HG02973 (cell line): Measurements from ENCODE around the gene AJAP1.

Experiments
- ATAC-seq: cut with Tn5 transposase; IDR thresholded peaks from one replicate; pipeline ENCODE4 v1.9.1; 2021; ENCODE audit warnings: moderate library complexity; ENCODE audit not compliant: unreplicated experiment

Gene AJAP1

DNA sequence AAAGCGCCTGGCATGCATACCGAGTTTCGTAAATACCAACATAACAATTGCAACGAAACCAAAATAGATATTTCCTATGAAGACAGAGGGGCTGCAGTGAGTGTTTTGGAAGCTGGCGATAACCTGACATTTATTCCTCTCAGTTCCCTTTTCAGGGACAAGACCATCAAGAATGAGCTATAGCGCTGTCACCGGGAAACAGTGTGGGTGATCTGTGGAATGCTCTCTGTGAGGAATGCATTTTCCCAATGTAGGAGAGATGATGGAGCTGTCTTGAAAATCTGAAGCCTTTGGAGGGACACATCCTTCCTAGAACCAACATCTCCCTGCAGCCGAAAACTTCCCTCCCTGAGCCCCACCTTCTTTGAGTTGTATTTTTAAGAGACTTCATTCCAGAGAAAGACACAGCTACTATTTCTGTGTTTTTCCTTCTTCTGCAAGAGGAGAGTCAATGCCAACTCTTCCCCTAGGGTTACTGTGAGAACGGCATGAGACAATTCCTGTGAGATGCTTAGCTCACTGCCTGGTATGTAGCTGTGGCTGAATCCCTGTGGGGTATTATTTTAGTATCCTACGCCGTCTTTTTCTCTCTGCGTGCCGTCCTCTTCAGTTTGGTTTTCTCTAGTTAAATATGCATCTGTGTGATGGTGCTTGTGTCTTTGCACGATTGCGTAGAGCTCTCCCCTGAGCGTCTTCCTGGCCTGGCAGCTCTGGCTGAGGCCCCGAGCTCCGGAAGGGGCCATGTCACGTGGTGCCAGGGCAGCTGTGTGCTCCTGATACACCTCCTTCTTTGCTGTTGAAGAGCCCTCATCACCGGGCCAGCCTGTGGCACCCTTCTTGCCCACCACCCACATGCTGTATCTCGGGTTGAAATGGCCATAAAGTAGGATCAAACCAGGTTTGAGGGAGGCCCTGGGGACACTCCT lies 45.2 kb downstream of the AJAP1 start:
- no peak for ATAC-seq

DNA sequence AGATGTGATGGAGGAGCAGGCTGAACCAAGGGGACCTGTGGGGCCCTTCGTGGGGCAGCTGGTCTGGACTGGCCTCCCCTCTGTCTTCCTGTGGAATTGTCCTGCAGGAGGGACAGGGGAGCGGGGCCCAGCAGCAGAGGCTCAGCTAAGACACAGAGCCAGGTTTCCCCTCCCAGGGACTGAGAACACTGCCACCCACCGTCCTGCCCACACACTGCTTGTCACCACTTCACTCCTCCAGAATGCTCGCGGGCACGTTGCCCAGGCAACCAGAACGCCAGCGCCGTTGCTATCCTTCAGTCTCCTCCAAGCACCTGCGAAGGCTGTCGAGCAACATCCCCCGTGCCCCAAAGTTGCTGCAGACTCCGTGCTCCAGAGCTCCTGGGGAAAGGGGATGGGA lies 46.4 kb downstream of the AJAP1 start:
- no peak for ATAC-seq

DNA sequence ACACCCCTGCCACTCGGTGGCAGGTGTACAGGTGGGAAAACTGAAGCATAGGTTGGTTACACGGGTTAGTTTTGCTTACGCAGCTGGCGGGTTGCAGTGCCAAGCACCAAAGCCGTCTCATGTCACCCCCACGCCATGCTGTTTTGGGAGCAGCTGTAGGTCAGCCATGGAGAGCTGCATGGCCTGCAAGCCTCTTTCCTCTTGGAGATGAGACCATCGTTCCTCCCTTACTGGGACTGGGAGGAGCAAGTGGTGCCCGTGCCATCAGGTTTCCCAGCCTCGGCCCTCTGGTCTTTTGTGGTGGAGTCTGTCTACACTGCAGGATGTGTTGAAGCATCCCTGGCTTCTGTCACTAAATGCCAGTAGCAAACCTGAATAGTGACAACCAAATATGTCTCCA lies 46.9 kb downstream of the AJAP1 start:
- no peak for ATAC-seq

DNA sequence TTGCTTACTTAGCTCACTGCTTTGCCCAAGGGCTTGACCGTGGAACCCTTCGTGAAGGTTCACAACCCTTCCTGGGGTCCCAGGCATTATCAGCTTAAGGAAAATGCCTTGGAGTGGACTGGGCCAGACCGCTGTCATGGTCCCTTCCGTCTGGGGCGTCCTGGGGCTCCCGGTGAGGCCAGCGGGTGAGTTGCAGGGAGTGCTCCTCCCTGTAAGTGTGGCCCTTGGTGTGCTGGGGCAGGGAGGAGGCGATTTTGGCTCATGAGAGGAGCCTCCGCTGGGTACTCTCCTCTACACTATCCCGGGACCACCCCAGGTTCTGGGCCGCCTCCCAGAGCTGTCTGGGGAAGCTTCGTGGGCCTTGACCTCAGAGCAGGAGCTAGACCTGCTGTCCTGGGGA lies 48.1 kb downstream of the AJAP1 start:
- ATAC-seq = no peak

DNA sequence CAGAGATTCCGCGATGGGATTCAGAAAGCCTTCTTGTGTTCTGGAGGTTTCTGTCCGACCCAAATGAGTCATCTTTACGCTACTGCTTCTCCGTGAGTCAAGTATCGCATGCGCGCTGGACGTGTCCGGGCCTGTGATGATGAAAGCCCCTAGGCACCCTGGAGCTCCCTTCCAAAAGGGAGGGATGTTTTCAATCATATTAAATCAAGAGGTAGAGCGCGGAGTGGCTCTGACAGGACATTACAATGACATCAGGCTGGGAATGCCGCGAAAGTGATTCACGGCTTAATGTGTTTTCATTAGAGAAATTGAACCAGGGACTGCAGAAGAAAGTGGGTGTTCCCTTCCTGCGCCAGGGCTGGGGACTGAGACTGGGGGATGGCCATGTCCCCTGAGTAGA lies 48.5 kb downstream of the AJAP1 start:
- ATAC-seq = no peak

DNA sequence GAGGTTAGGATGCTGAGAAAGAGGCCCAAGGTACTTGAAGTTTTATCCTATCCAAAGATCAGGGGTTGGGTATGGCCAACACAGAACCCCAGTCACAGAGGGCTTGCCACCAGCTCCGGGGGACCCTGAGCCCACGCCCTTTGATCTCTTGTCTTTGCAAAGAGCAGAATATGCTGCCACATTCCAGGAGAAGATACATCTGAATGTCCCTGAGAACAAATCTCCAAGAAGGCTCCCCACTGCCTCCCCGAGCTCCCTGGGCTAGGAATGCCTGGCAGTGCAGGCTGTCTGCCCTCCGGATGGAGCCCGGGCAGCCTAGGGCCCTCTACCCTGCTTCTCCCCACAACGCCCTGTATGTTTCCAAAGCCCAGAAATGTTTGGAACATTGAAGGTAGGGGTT lies 49.2 kb downstream of the AJAP1 start:
- no peak for ATAC-seq

DNA sequence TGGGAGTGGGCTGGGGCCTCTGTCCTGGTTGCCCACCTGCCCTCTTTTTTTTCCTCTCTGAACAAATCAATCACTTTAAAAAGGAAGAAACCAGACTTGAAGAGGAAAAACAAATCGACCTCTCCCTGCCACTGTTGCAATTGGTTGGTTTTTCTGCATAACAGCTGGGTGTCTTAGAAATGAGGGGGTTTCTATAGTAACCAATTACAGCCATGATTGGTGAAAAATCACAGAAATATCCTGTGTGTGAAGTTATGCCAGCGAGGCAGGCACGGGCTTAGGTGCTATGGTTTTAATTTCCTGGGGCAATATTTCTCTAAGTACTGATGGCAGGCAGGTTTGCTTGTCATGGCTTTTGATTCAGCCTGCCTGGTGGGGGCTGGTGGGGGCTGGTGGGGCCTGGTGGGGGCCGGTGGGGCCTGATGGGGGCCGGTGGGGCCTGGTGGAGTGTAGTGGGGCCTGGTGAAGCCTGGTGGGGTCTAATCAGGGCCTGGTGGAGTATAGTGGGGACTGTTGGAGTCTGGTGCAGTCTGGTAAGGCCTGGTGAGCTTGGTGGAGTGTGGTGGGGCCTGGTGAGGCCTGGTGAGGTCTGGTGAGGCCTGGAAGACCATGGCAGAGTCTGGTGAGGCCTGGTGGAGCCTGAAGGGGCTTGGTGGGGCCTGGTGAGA lies 54.6 kb downstream of the AJAP1 start:
- no peak for ATAC-seq

DNA sequence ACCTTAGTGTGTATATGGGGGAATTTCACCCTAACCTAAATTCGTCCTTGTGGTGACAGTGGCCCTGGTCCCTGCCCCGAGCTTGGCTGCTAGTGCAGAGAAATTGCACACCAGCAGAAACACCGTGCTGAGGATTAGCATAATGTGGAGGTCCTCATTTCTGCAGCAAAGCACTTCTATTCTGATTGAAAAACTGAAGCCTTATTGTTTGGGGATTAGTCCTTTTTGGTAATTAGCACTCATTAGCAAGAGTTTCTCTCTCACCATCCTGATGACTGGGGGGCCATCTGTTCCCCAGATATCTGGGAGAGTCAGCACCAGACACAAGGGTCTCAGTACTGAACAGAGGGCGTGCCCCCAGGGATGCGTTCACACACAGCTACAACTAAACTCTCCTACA lies 55.2 kb downstream of the AJAP1 start:
- no peak for ATAC-seq

DNA sequence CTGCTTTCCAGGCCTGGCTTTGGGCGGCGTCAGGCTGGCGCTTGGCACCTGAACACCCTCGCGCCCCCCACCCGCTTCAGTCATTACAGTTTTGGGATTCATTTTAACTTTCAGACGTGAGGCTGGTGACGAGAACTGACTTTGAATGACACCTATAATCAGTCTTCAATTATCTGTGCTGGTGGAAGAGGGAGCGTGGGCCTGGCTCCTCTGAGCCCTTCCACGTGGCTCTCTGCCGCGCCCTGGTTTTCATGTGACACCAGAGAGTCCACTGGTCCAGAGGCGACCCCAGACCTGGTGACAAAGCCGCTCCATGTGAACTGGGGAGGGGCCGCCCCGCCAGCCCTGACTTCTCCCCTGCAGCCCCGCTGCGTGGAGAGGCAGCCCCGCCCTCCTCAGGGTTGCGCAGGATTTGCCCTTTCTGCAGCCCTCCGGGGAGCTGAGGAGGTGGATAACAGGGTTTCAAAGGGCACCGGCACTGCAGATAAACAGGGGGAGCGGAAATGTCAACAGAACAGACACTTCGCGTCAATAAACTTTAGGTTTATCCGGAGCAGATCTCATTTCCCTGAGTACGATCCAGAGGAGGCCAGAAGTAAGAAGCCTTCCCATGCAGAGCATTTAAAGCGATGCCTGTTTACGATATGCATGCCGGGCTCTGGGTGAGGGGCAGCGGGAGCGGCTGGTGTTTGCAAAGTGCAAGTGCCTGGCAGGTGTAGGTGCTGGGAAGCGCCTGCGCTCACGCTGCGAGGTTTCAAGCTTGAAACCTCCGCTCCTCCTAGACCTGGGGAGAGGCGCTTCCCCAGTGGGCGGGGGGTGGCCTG lies 56.4 kb downstream of the AJAP1 start:
- ATAC-seq = no peak

DNA sequence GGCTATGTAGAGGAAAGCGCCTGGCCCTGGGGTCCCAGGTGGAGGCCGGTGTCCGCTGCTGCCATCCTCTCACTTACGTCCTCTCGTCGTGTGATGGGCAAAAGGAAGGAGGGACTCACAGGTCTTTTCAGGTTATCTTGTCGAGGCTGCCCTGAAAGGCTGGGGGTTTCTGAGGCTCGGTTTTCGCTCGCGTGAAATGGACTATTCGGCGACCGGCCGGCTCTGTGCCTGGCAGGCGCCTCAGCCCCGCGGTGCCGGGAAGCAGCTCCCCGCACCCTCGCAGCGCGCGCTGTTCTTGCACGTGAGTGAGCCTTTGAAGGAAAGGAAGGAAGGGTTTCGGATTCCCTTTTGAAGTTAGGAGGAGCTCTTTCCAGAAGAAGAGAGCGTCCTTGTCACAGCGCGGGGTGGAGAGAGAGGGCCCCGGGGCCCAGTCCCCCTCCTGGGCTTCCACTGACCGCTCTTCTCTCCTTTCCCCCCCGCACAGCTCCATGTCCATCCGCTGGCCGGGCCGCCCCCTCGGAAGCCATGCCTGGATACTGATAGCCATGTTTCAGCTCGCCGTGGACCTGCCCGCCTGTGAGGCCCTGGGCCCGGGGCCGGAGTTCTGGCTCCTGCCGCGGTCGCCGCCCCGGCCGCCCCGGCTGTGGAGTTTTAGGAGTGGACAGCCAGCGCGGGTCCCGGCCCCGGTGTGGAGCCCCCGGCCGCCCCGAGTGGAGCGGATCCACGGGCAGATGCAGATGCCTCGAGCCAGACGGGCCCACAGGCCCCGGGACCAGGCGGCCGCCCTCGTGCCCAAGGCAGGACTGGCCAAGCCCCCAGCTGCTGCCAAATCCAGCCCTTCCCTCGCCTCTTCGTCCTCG lies 57.2 kb downstream of the AJAP1 start:
- ATAC-seq = no peak

DNA sequence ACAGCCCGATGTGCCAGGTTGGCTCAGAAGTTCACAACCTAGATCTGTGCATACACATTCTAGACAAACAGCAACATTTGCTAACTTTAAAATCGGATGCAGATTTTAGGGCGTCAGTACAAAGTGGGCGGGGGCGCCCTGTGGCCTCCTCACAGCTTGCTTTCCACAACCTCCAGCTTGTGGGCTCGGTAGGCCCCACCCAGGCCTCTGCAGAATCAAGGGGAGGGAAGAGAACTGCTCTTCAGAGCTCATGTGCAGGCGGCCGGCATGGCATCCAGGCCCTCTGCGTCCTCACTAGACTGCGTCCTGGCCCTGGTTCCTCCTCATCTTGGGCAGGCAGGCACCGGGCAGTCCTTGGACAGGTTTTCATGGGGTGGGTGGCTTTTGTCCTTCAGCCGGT lies 59.3 kb downstream of the AJAP1 start:
- no peak for ATAC-seq

DNA sequence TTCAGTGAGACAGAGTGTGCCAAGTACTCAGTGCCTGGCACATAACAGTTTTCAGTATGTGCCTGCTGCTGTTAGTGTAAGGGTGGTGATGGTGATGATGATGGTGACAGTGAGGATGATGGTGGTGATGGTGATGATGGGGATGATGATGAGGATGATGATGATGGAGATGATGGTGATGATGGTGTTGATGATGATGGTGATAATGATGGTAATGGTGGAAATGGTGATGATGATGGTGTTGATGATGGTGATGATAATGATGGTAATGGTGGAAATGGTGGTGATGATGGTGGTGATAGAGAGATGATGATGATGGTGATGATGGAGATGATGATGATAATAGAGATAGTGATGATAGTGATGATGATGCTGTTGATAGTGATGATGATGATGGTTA lies 62.0 kb downstream of the AJAP1 start:
- no peak for ATAC-seq

DNA sequence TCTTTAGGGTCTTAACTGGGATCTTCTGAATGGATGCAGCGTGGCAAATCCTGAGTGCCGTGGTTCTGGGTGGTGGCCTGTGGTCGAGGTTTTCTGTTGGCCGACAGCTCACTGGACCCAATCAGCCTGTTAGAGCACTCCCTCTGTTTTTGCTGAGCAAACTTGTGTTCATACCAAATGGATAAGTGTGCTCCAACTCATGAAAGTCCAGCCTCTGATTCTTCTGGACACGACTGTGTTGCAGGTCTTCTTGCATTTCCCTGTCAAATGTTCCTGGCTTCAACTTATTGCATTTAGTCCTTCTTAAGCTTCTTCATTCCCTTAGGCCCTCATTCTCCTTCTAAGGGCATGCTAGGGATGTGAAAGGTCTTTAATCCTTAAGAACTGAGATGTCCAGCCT lies 63.7 kb downstream of the AJAP1 start:
- no peak for ATAC-seq

DNA sequence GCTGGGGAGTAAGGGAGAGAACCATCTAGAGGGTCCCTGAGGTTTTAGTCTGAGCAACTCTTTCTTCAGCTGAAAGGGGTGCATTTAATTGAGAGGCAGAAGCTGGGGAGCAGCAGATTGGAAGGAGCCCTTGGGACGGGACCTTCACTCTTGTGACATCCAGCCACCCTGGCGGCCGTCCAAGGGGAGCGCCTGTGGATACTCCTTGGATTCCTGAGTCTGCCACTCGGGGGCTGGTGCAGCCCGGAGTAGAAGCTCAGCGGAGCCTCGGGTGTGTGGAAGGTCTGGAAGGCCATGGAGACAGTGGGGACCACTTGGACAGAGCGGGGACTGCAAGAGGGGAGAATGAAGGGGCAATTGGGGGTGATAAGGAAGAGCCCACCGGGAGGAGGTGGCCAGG lies 68.7 kb downstream of the AJAP1 start:
- no peak for ATAC-seq

DNA sequence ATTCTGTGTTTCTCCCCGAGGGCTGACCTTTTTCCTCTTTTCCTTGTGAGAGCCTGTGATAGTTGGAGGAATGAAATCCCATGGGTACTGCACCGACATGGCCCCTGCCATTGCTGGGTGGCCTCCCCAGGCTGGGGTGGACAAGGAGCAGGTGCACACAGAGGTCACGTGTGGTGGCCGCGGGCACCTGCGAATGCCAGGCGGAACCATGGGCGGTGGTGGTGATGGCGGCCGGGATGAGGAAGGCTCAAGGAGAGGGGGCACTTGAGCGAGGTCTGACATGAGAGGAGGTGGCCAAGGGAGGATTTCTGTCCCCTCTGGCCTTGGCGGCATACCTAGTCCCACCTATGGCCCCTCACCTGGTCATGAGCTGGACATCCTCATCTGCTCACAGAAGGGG lies 69.6 kb downstream of the AJAP1 start:
- ATAC-seq = no peak

DNA sequence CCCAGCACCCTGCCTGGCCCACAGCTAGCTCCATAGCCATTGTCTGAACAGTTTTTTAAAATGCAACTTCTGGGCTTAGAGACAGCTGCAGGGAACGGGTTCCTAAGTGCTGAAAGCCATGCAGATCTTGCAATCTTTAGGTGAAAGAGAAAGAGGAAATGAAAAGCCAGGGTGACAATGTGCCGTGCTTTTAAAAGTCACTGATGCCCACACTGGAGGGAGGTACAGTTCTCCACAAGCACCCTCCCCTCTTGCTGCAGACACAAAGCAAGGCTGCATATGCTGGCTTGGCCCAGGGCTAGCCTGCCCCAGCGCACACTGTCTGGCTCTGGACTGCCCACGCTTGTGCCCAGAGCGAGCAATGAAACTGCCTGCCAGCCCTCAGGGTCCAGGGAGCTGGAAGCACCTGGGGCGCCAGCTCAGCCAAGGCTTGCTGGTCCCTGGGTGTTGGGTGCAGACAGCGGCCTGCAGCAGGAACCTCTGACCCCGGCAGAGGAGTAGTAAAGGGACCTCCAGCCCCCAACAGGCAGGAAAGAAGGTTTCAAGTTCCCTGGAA lies 70.4 kb downstream of the AJAP1 start:
- no peak for ATAC-seq

DNA sequence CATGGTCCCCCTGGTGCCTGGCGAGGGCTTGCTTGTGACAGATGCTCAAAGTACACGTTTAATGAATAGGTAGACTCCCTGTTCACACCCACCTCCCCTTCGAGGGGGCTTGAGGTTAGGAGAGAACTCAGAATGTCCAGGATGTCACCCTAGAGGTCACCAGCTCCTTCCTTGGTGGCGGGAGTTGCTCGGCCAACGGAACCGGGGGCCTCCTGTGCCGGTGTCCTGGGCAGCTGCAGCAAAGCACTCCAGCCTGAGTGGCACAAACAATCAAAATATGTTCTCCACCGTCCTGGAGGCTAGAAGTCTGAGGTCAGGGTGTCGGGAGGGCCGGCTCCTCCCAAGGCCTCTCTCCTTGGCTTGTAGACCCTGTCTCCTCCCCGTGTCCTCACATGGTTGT lies 71.0 kb downstream of the AJAP1 start:
- no peak for ATAC-seq

DNA sequence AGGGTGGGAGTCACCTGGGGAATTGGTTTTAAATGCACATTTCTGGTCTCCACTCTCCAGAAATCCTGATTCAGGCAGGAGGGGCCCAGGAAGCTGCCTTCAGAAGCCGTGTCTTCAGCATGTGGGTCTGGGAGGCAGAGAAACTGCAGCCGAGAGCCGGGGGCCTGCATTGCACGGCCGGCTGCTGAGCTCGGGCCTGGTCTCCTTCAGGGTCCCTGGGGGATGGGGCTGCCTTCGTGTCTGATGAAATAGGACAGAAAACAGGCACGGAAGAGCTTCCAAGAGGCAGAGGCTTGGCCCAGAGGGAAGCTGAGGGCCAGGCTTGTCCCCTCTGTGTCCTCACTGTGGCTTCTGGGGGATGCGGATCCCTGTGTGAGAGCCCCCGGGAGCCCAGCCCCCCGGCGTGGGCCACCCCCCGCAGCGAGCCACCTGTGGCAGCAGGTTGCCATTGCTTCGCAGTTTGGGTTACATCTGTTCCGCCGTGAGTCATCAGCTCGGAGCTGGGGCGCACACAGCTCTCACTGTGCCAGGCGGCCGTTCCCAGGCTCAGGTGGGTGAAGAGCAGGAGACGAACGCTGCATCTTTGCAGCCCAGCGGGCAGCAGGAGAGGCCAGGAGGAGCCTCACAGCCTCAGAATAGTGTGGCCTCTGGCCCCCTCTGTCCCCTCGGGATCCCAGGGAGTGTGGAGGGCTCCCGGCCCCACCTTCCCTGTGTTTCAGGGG lies 72.4 kb downstream of the AJAP1 start:
- ATAC-seq = no peak

DNA sequence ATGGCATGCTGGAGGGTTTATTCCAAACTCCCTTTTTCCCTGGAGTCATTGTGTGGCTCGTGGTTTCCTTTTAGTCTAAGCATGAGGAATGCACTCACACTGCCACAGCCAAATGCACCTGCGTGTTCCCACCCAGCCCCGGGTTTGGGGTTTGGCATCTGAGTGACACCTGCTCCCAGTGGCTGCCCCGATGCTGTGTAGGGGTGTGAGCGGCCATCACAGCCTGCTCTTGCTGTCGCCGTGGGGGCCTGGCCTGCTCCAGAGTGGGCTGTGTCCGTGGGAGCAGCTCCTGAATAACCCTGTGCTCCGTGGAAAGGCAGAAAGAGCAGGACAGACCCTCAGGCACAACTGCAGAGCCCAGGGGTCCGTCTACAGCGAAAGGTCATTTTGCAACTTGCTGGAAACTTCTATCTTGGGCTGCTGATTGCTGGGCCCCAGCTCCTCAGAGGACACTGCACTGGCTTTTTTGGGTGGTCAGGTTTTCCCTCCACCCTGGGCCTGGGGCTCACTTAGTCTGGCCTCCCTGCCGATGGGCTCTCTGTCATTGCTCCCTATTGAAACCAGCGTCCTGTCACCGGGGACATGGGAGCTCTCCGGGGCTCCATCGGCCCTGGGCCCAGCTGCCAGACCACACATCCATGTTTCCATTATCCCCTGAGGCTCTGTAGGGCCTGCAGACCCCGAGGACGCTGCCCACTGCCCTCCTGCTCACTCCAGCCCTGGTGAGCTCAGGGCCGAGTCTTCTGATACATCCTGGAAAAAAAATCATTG lies 74.1 kb downstream of the AJAP1 start:
- ATAC-seq = no peak
